ENCODE data around the gene BAMBI.

- TF ChIP-seq CTCF (IDR thresholded peaks at IDR 0.05) (no peak), POLR2AphosphoS5 (IDR thresholded peaks at IDR 0.05) (no peak), POLR2A (IDR thresholded peaks at IDR 0.05) (no peak), EP300 (IDR thresholded peaks at IDR 0.05) (no peak)
Observed at GRCh38 chr10:28715757-28716156, 38.4 kb downstream of the BAMBI start.
